HAP-1 (cell line): ENCODE measurements around the gene AFAP1L1.
A peak's percentile ranks its signal among the peaks of the same experiment; 100 is the strongest.

ENCODE experiments used
- DNase-seq, 2 experiments: peaks; one replicate each; pipeline ENCODE4 v3.0.0-alpha.2; 2016 to 2020; ENCODE audit warnings: low spot score in 2 of 2
- H3K27me3 ChIP-seq: fragments of 250-450 bp; sonication (Bioruptor Pico); 2 replicates; pipeline ENCODE4 v1.5.1; 2020; ENCODE audit warnings: low read depth, mild to moderate bottlenecking, moderate library complexity
- H3K36me3 ChIP-seq: fragments of 250-450 bp; sonication (Bioruptor Pico); replicated peaks from 2 replicates; pipeline ENCODE4 v1.5.1; 2020; ENCODE audit warnings: mild to moderate bottlenecking
- H3K4me1 ChIP-seq: fragments of 250-450 bp; sonication (Bioruptor Pico); 2 replicates; pipeline ENCODE4 v1.5.1; 2020; ENCODE audit warnings: mild to moderate bottlenecking
- H3K4me3 ChIP-seq: fragments of 250-450 bp; sonication (Bioruptor Pico); 2 replicates; pipeline ENCODE4 v1.5.1; 2020; ENCODE audit warnings: mild to moderate bottlenecking, moderate library complexity
- H3K9me3 ChIP-seq: fragments of 250-450 bp; sonication (Bioruptor Pico); 2 replicates; pipeline ENCODE4 v1.5.1; 2020; ENCODE audit warnings: mild to moderate bottlenecking, moderate library complexity
- in situ Hi-C: fragments of 300-500 bp; cut with MboI; formaldehyde crosslinking; loops from 3 replicates; pipeline ENCODE4 v1.14.3; 2020; ENCODE audit warnings: low sequenced_read_pairs, inconsistent platforms, mixed read lengths

The AFAP1L1 gene

GRCh38 chr5:149341876-149342275 is 70.2 kb downstream of the AFAP1L1 start:
- Histone ChIP-seq H3K27me3 (no peaks in the 10 kb centered on the region), H3K36me3 (peaks cover 4% of the 10 kb centered on the region; the same call in 1 of the 2 replicates), H3K9me3 (no peaks in the 10 kb centered on the region), H3K4me1 (peaks cover 6% of the 10 kb centered on the region), H3K4me3 (no peak overlapping the region)
- in situ Hi-C loops = no loop called here
- no peak for DNase-seq

- DNase-seq = no peak
- H3K4me1 ChIP-seq = peaks cover 13% of the 10 kb centered on the region
- H3K36me3 ChIP-seq = peaks cover 27% of the 10 kb centered on the region
- no peaks in the 10 kb centered on the region for H3K27me3 ChIP-seq
- in situ Hi-C loops = no loop called here
- H3K9me3 ChIP-seq = no peaks in the 10 kb centered on the region
- no peak overlapping the region for H3K4me3 ChIP-seq
Measured at GRCh38 chr5:149344151-149344550, 72.5 kb downstream of the AFAP1L1 start.

- DNase-seq = peak; percentile 95 to 96
- in situ Hi-C loops = no loop called here
- peaks cover 13% of the 10 kb centered on the region for H3K4me1 ChIP-seq
- H3K9me3 ChIP-seq = no peaks in the 10 kb centered on the region
- no peaks in the 10 kb centered on the region for H3K27me3 ChIP-seq
- H3K4me3 ChIP-seq = peak within 1 kb of the TSS; percentile 87
- peaks cover 39% of the 10 kb centered on the region for H3K36me3 ChIP-seq
Measured at GRCh38 chr5:149345147-149345891, 73.7 kb downstream of the AFAP1L1 start, which contains the start of gene GRPEL2. Gene GRPEL2 (plus strand): TSS chr5:149345499. CDS start chr5:149345540, 41 bp downstream.

GRCh38 chr5:149345892-149346222 is 74.2 kb downstream of the AFAP1L1 start:
- H3K27me3 ChIP-seq = no peaks in the 10 kb centered on the region
- peak in 1 of 2 experiments; percentile 35 for DNase-seq
- peaks cover 13% of the 10 kb centered on the region for H3K4me1 ChIP-seq
- in situ Hi-C loops = no loop called here
- no peaks in the 10 kb centered on the region for H3K9me3 ChIP-seq
- H3K4me3 ChIP-seq = peak overlapping the region; percentile 87
- H3K36me3 ChIP-seq = peaks cover 44% of the 10 kb centered on the region

- H3K27me3 ChIP-seq = no peaks in the 10 kb centered on the region
- H3K36me3 ChIP-seq = peaks cover 71% of the 10 kb centered on the region
- no peak overlapping the region for H3K4me3 ChIP-seq
- H3K4me1 ChIP-seq = peaks cover 13% of the 10 kb centered on the region
- H3K9me3 ChIP-seq = no peaks in the 10 kb centered on the region
- no peak for DNase-seq
- in situ Hi-C loops = no loop called here
Measured at GRCh38 chr5:149348518-149348917, 76.9 kb downstream of the AFAP1L1 start.

- Histone ChIP-seq H3K9me3 (no peaks in the 10 kb centered on the region), H3K27me3 (no peaks in the 10 kb centered on the region), H3K36me3 (peaks cover 80% of the 10 kb centered on the region), H3K4me1 (peaks cover 13% of the 10 kb centered on the region), H3K4me3 (no peak overlapping the region)
- no peak for DNase-seq
- in situ Hi-C loops = no loop called here
Measured at GRCh38 chr5:149349382-149349781, 77.7 kb downstream of the AFAP1L1 start.

- no peak overlapping the region for H3K4me3 ChIP-seq
- in situ Hi-C loops = no loop called here
- DNase-seq = no peak
- no peaks in the 10 kb centered on the region for H3K27me3 ChIP-seq
- no peaks in the 10 kb centered on the region for H3K9me3 ChIP-seq
- peaks cover 5% of the 10 kb centered on the region for H3K4me1 ChIP-seq
- H3K36me3 ChIP-seq = peaks cover 85% of the 10 kb centered on the region
Measured at GRCh38 chr5:149352169-149352568, 80.5 kb downstream of the AFAP1L1 start.

GRCh38 chr5:149353911-149354310 is 82.3 kb downstream of the AFAP1L1 start:
- DNase-seq = no peak
- in situ Hi-C loops = no loop called here
- Histone ChIP-seq H3K36me3 (peaks cover 67% of the 10 kb centered on the region), H3K4me1 (peaks cover 3% of the 10 kb centered on the region; the same call in 1 of the 2 replicates), H3K27me3 (no peaks in the 10 kb centered on the region), H3K9me3 (no peaks in the 10 kb centered on the region), H3K4me3 (no peak overlapping the region)

- H3K4me1 ChIP-seq = peaks cover 3% of the 10 kb centered on the region; the same call in 1 of the 2 replicates
- H3K27me3 ChIP-seq = no peaks in the 10 kb centered on the region
- no peak for DNase-seq
- in situ Hi-C loops = no loop called here
- peaks cover 49% of the 10 kb centered on the region for H3K36me3 ChIP-seq
- H3K9me3 ChIP-seq = no peaks in the 10 kb centered on the region
- H3K4me3 ChIP-seq = no peak overlapping the region
Measured at GRCh38 chr5:149355688-149356087, 84.0 kb downstream of the AFAP1L1 start.

- in situ Hi-C loops = no loop called here
- Histone ChIP-seq H3K9me3 (no peaks in the 10 kb centered on the region), H3K27me3 (no peaks in the 10 kb centered on the region), H3K4me3 (no peak overlapping the region), H3K4me1 (peaks cover 3% of the 10 kb centered on the region; the same call in 1 of the 2 replicates), H3K36me3 (peaks cover 42% of the 10 kb centered on the region)
- DNase-seq = no peak
Measured at GRCh38 chr5:149356391-149356790, 84.7 kb downstream of the AFAP1L1 start.

GRCh38 chr5:149357370-149358293 is 86.0 kb downstream of the AFAP1L1 start, which contains the start of gene PCYOX1L:
Gene PCYOX1L (plus strand): TSS chr5:149358046. CDS start chr5:149358069, 23 bp downstream.
- H3K4me1 ChIP-seq = peaks cover 3% of the 10 kb centered on the region; the same call in 1 of the 2 replicates
- peak; percentile 96 to 99 for DNase-seq
- H3K4me3 ChIP-seq = peak within 1 kb of the TSS; percentile 73
- H3K9me3 ChIP-seq = no peaks in the 10 kb centered on the region
- H3K27me3 ChIP-seq = no peaks in the 10 kb centered on the region
- in situ Hi-C loops = no loop called here
- H3K36me3 ChIP-seq = peaks cover 30% of the 10 kb centered on the region

- 0 out of 2 replicates have a peak, but pooled peaks cover 3% of the 10 kb centered on the region for H3K4me1 ChIP-seq
- H3K9me3 ChIP-seq = no peaks in the 10 kb centered on the region
- no peaks in the 10 kb centered on the region for H3K27me3 ChIP-seq
- H3K36me3 ChIP-seq = peaks cover 24% of the 10 kb centered on the region
- peak in 1 of 2 experiments; percentile 48 for DNase-seq
- H3K4me3 ChIP-seq = peak overlapping the region; percentile 73
- in situ Hi-C loops = no loop called here
Measured at GRCh38 chr5:149358294-149358651, 86.6 kb downstream of the AFAP1L1 start.

- H3K36me3 ChIP-seq = peaks cover 17% of the 10 kb centered on the region
- H3K27me3 ChIP-seq = no peaks in the 10 kb centered on the region
- 0 out of 2 replicates have a peak, but pooled peaks cover 3% of the 10 kb centered on the region for H3K4me1 ChIP-seq
- in situ Hi-C loops = no loop called here
- no peak for DNase-seq
- H3K4me3 ChIP-seq = peak overlapping the region; percentile 73
- no peaks in the 10 kb centered on the region for H3K9me3 ChIP-seq
Measured at GRCh38 chr5:149358868-149359495, 87.3 kb downstream of the AFAP1L1 start.
